Upper lobe of right lung (tissue), 1 donor: Measurements from ENCODE around the gene PTPRN2. TPM values are rescaled to one million over a fixed set of nuclear protein-coding genes. Genes with fewer than 3 reads are reported as not detected.

Experiments used
- ATAC-seq: fragments of 200-7000 bp; cut with Tn5 transposase; one replicate; pipeline ENCODE4 v1.9.1; 2020; ENCODE audit warnings: mild to moderate bottlenecking, moderate library complexity
- DNase-seq: peaks from one replicate; pipeline ENCODE4 v3.0.0-alpha.2; 2020
- H3K27ac ChIP-seq: fragments of 200-600 bp; one replicate; pipeline ENCODE4 v1.8.0; 2022
- H3K27me3 ChIP-seq: fragments of 200-600 bp; one replicate; pipeline ENCODE4 v1.8.0; 2022; ENCODE audit warnings: mild to moderate bottlenecking
- H3K36me3 ChIP-seq: fragments of 200-600 bp; one replicate; pipeline ENCODE4 v1.8.0; 2022
- H3K4me1 ChIP-seq: fragments of 200-600 bp; one replicate; pipeline ENCODE4 v1.8.0; 2022
- H3K4me3 ChIP-seq: fragments of 200-600 bp; one replicate; pipeline ENCODE4 v1.8.0; 2022; ENCODE audit warnings: mild to moderate bottlenecking
- H3K9me3 ChIP-seq: fragments of 200-600 bp; one replicate; pipeline ENCODE4 v1.8.0; 2022
- CTCF ChIP-seq: fragments of 200-600 bp; IDR thresholded peaks from one replicate; pipeline ENCODE4 v1.8.0; 2022; ENCODE audit warnings: antibody characterized with exemption
- intact Hi-C: fragments of 100-400 bp; cut with DNase I; formaldehyde crosslinking; loops from one replicate; pipeline ENCODE4 v1.11.0; 2022
- total RNA-seq: library from RNA; stranded (reverse); fragmentation: NEBNext Ultra II Directional; extraction: Animal tissue kit (Norgen Biotek cat#: 25700); gene quantifications from one replicate; pipeline ENCODE4 v1.2.1, GENCODE V29; 2021
- donor health status: DM: no; HTN: yes; CAD: no; lungs with severe emphysema.

The PTPRN2 gene
- total RNA-seq, 1 donor from 2014 or later = 4.9 TPM

- TF ChIP-seq CTCF = no peak
- ATAC-seq (no peak), DNase-seq (no peak)
- Histone ChIP-seq H3K9me3 (no peaks in the 10 kb centered on the region), H3K27ac (no peak overlapping the region), H3K36me3 (no peaks in the 10 kb centered on the region), H3K4me1 (no peaks in the 10 kb centered on the region), H3K4me3 (no peak overlapping the region), H3K27me3 (no peaks in the 10 kb centered on the region)
- intact Hi-C loops = no loop called here
Observed at GRCh38 chr7:157597562-157597961, 990.1 kb downstream of the PTPRN2 start.

- ATAC-seq (no peak), DNase-seq (no peak)
- H3K4me3 ChIP-seq = no peak overlapping the region
- no peaks in the 10 kb centered on the region for H3K4me1 ChIP-seq
- H3K9me3 ChIP-seq = no peaks in the 10 kb centered on the region
- intact Hi-C loops = no loop called here
- no peak for TF ChIP-seq CTCF
- H3K27ac ChIP-seq = no peak overlapping the region
- no peaks in the 10 kb centered on the region for H3K27me3 ChIP-seq
- no peaks in the 10 kb centered on the region for H3K36me3 ChIP-seq
Observed at GRCh38 chr7:157596881-157597280, 990.7 kb downstream of the PTPRN2 start.

- Histone ChIP-seq H3K27me3 (no peaks in the 10 kb centered on the region), H3K4me3 (no peak overlapping the region), H3K4me1 (no peaks in the 10 kb centered on the region), H3K36me3 (no peaks in the 10 kb centered on the region), H3K9me3 (no peaks in the 10 kb centered on the region), H3K27ac (no peak overlapping the region)
- intact Hi-C loops = no loop called here
- TF ChIP-seq CTCF = no peak
- no peak for DNase-seq
- ATAC-seq = no peak
Observed at GRCh38 chr7:157596471-157596870, 991.2 kb downstream of the PTPRN2 start.

- no peaks in the 10 kb centered on the region for H3K9me3 ChIP-seq
- intact Hi-C loops = no loop called here
- H3K4me1 ChIP-seq = no peaks in the 10 kb centered on the region
- DNase-seq = no peak
- H3K27me3 ChIP-seq = no peaks in the 10 kb centered on the region
- ATAC-seq = no peak
- H3K27ac ChIP-seq = no peak overlapping the region
- TF ChIP-seq CTCF = no peak
- no peak overlapping the region for H3K4me3 ChIP-seq
- no peaks in the 10 kb centered on the region for H3K36me3 ChIP-seq
Observed at GRCh38 chr7:157596026-157596425, 991.6 kb downstream of the PTPRN2 start.

- H3K27me3 ChIP-seq = no peaks in the 10 kb centered on the region
- H3K4me1 ChIP-seq = no peaks in the 10 kb centered on the region
- no peak overlapping the region for H3K4me3 ChIP-seq
- DNase-seq = no peak
- ATAC-seq = no peak
- no peak for TF ChIP-seq CTCF
- H3K9me3 ChIP-seq = no peaks in the 10 kb centered on the region
- no peaks in the 10 kb centered on the region for H3K36me3 ChIP-seq
- intact Hi-C loops = no loop called here
- H3K27ac ChIP-seq = no peak overlapping the region
Observed at GRCh38 chr7:157595086-157595855, 992.4 kb downstream of the PTPRN2 start.
